ENCODE measurements around the gene FBXO30. TPM values are rescaled to one million over a fixed set of nuclear protein-coding genes. Genes with fewer than 3 reads are reported as not detected.

The FBXO30 gene
- total and polyA plus RNA-seq, 4 donors, result 0.90 to 15.5 (median 3.5) TPM

- WGBS, result 76% methylated on average over 2 of the region's 2 CpGs
- no peak for TF ChIP-seq REST (IDR thresholded peaks at IDR 0.05)
- TF ChIP-seq RXRA (IDR thresholded peaks at IDR 0.05), result no peak
- no peak for TF ChIP-seq JUND (IDR thresholded peaks at IDR 0.05)
- no peak for TF ChIP-seq TAF1 (conservative IDR thresholded peaks at IDR 0.05)
- no peak for TF ChIP-seq MAX (IDR thresholded peaks at IDR 0.05)
- TF ChIP-seq NR2F2 (IDR thresholded peaks at IDR 0.05), result no peak
- no peak for TF ChIP-seq CTCF (IDR thresholded peaks at IDR 0.05; ENCODE audit: low read depth, low read length, missing input control)
- TF ChIP-seq HNF4A (conservative IDR thresholded peaks at IDR 0.05), result no peak
- TF ChIP-seq YY1 (IDR thresholded peaks at IDR 0.05), result no peak
- TF ChIP-seq EGR1 (IDR thresholded peaks at IDR 0.05; ENCODE audit: low read depth in 2 of 2), result no peak
Measured at GRCh38 chr6:145848541-145848940, 33.9 kb upstream of the FBXO30 start.

GRCh38 chr6:145845557-145845956, 31.0 kb upstream of the FBXO30 start:
- H3K27me3 ChIP-seq (ENCODE audit: control insufficient read depth in 4 of 4, insufficient read depth in 4 of 4, low read length in 3 of 4), result no peaks in the 10 kb centered on the region
- no peaks in the 10 kb centered on the region for H3K9me3 ChIP-seq (ENCODE audit: control insufficient read depth in 4 of 4, low read length in 3 of 4)
- peaks cover 0 to 1% (median 0%) of the 10 kb centered on the region in 4 donors for H3K4me1 ChIP-seq (ENCODE audit: control insufficient read depth in 4 of 4, insufficient read depth in 4 of 4, low read length in 3 of 4)
- no peak overlapping the region for H3K27ac ChIP-seq (ENCODE audit: low read depth in 1 of 2, low read length in 2 of 2)
- TF ChIP-seq REST (IDR thresholded peaks at IDR 0.05) (no peak), RAD21 (IDR thresholded peaks at IDR 0.05) (no peak), JUND (IDR thresholded peaks at IDR 0.05) (no peak), YY1 (IDR thresholded peaks at IDR 0.05) (no peak), HNF4G (IDR thresholded peaks at IDR 0.05) (no peak), SP1 (IDR thresholded peaks at IDR 0.05) (no peak)
- no peaks in the 10 kb centered on the region for H3K36me3 ChIP-seq (ENCODE audit: control insufficient read depth in 4 of 4, insufficient read depth in 3 of 4, low read depth in 1 of 4, low read length in 3 of 4)
- no peak for DNase-seq (ENCODE audit: low spot score)
- 94% methylated on average over 3 of the region's 3 CpGs for WGBS
- no peak overlapping the region for H3K4me3 ChIP-seq (ENCODE audit: low read depth in 1 of 3, low read length in 3 of 3)
- no peak overlapping the region for H3K9ac ChIP-seq (ENCODE audit: low read depth in 1 of 2, low read length in 2 of 2)

More at GRCh38 chr6:145848541-145848940, 33.9 kb upstream of the FBXO30 start:
- Histone ChIP-seq H3K9ac (ENCODE audit: low read depth in 1 of 2, low read length in 2 of 2) (no peak overlapping the region), H3K4me1 (ENCODE audit: control insufficient read depth in 4 of 4, insufficient read depth in 4 of 4, low read length in 3 of 4) (no peaks in the 10 kb centered on the region), H3K27ac (ENCODE audit: low read depth in 1 of 2, low read length in 2 of 2) (no peak overlapping the region), H3K4me3 (ENCODE audit: low read depth in 1 of 3, low read length in 3 of 3) (no peak overlapping the region), H3K9me3 (ENCODE audit: control insufficient read depth in 4 of 4, low read length in 3 of 4) (no peaks in the 10 kb centered on the region), H3K36me3 (ENCODE audit: control insufficient read depth in 4 of 4, insufficient read depth in 3 of 4, low read depth in 1 of 4, low read length in 3 of 4) (no peaks in the 10 kb centered on the region), H3K27me3 (ENCODE audit: control insufficient read depth in 4 of 4, insufficient read depth in 4 of 4, low read length in 3 of 4) (no peaks in the 10 kb centered on the region)
- no peak for DNase-seq (ENCODE audit: low spot score)

Measured in liver (tissue), 9 donors.